GM19023 (cell line): Measurements from ENCODE around the gene PDCD2L.
"Not testable (repeated sequence)": the region's sequence is repeated elsewhere in the genome, so short reads cannot be mapped to it uniquely, and the experiment has no call there.

ENCODE experiments used
- ATAC-seq: cut with Tn5 transposase; IDR thresholded peaks from one replicate; pipeline ENCODE4 v1.9.1; 2021; ENCODE audit warnings: mild to moderate bottlenecking, moderate library complexity; ENCODE audit not compliant: unreplicated experiment

The PDCD2L gene

GRCh38 chr19:34373601-34374288 is 30.5 kb upstream of the PDCD2L start:
- ATAC-seq = no peak

GRCh38 chr19:34375598-34375997 is 28.6 kb upstream of the PDCD2L start:
- ATAC-seq = no peak

- ATAC-seq = no peak
These were observed 23.5 kb upstream of the PDCD2L start for GRCh38 chr19:34380639-34381241.

- no peak for ATAC-seq
These were observed 22.6 kb upstream of the PDCD2L start for GRCh38 chr19:34381399-34382251.

- no peak for ATAC-seq
These were observed 21.7 kb upstream of the PDCD2L start for GRCh38 chr19:34382471-34382870.

- no peak for ATAC-seq
These were observed 20.6 kb upstream of the PDCD2L start for GRCh38 chr19:34383599-34383998.

GRCh38 chr19:34386645-34387445 is 17.4 kb upstream of the PDCD2L start:
- no peak for ATAC-seq

- no peak for ATAC-seq
These were observed 16.8 kb upstream of the PDCD2L start for GRCh38 chr19:34387446-34387810.

GRCh38 chr19:34388745-34389144 is 15.5 kb upstream of the PDCD2L start:
- not testable (repeated sequence) for ATAC-seq

- ATAC-seq = no peak
These were observed 12.4 kb upstream of the PDCD2L start for GRCh38 chr19:34391813-34392212.

GRCh38 chr19:34393031-34393430 is 11.2 kb upstream of the PDCD2L start:
- no peak for ATAC-seq

- ATAC-seq = no peak
These were observed 10.6 kb upstream of the PDCD2L start for GRCh38 chr19:34393629-34394028.

- ATAC-seq = no peak
These were observed 6.3 kb upstream of the PDCD2L start for GRCh38 chr19:34397853-34398252.

- no peak for ATAC-seq
These were observed 4.3 kb upstream of the PDCD2L start for GRCh38 chr19:34399886-34400285.

- not testable (repeated sequence) for ATAC-seq
These were observed 3.4 kb upstream of the PDCD2L start for GRCh38 chr19:34400844-34401243.

GRCh38 chr19:34402074-34402600 is 2.1 kb upstream of the PDCD2L start:
- no peak for ATAC-seq

GRCh38 chr19:34403784-34404108 is 453 bp upstream of the PDCD2L start:
- ATAC-seq = peak; percentile 7

- ATAC-seq = no peak
These were observed 1.9 kb downstream of the PDCD2L start for GRCh38 chr19:34405892-34406660.

- ATAC-seq = no peak
These were observed 4.2 kb downstream of the PDCD2L start for GRCh38 chr19:34408411-34408810.
